Small intestine (tissue), 7 donors: ENCODE measurements around the gene CC2D2B. TPM values are rescaled to one million over a fixed set of nuclear protein-coding genes. Genes with fewer than 3 reads are reported as not detected.
"Not testable (repeated sequence)": the region's sequence is repeated elsewhere in the genome, so short reads cannot be mapped to it uniquely, and the experiment has no call there.

Experiments used
- DNase-seq, 2 donors: peaks; one replicate each; pipeline versions ENCODE4 v3.0.0 to v3.0.0-alpha.2; 2013
- FAIRE-seq: peaks from 2 replicates; lab custom pipeline; 2012; peaks lifted over from hg19 to GRCh38; lab: Jason Lieb, UNC
- H3K27ac ChIP-seq, 3 donors: one replicate each; pipeline ENCODE4 v1.5.1; 2013; ENCODE audit warnings: low read length in 2 of 3, mild to moderate bottlenecking in 2 of 3, control low read depth in 1 of 3, inconsistent platforms in 1 of 3, low read depth in 1 of 3, moderate library complexity in 1 of 3
- H3K27me3 ChIP-seq, 3 donors: one replicate each; pipeline ENCODE4 v1.6.1; 2013; ENCODE audit warnings: low read length in 3 of 3, inconsistent platforms in 1 of 3; ENCODE audit not compliant: control insufficient read depth in 3 of 3, insufficient read depth in 3 of 3
- H3K36me3 ChIP-seq, 3 donors: one replicate each; pipeline ENCODE4 v1.6.1; 2013; ENCODE audit warnings: low read length in 3 of 3, inconsistent platforms in 1 of 3, low read depth in 1 of 3, mild to moderate bottlenecking in 1 of 3, moderate library complexity in 1 of 3; ENCODE audit not compliant: control insufficient read depth in 3 of 3, insufficient read depth in 2 of 3
- H3K4me1 ChIP-seq, 3 donors: one replicate each; pipeline ENCODE4 v1.6.1; 2013; ENCODE audit warnings: low read length in 2 of 3, inconsistent platforms in 1 of 3, low read depth in 1 of 3, mild to moderate bottlenecking in 1 of 3, moderate library complexity in 1 of 3; ENCODE audit not compliant: control insufficient read depth in 3 of 3, insufficient read depth in 2 of 3
- H3K4me3 ChIP-seq, 3 donors: one replicate each; pipeline ENCODE4 v1.5.1; 2013; ENCODE audit warnings: low read length in 3 of 3, control low read depth in 1 of 3, inconsistent platforms in 1 of 3, low read depth in 1 of 3, mild to moderate bottlenecking in 1 of 3, moderate library complexity in 1 of 3
- H3K9me3 ChIP-seq, 2 donors: one replicate each; pipeline ENCODE4 v1.6.1; 2013; ENCODE audit warnings: low read depth in 1 of 2, low read length in 1 of 2; ENCODE audit not compliant: control insufficient read depth in 2 of 2, insufficient read depth in 1 of 2
- WGBS, 3 donors: extraction: QIAGEN DNeasy Blood & Tissue Kit; methylation state at CpG; one replicate each; pipeline ENCODE4 v1.1.7; 2013; 5-methylcytosine and 5-hydroxymethylcytosine counted together
- polyA plus RNA-seq, 4 donors: library from polyadenylated mRNA; stranded (reverse) in 3 of 4; unstranded in 1 of 4; fragments of 200-250 nt in 3 of 4; fragments of 120-200 nt in 1 of 4; gene quantifications; one replicate each; pipeline versions ENCODE4 v1.2.1 to v1.2.3, GENCODE V29; 2013
- donor health status: healthy with polysubstance abuse.
- donor health status: control.
- donor health status: control.
- donor health status: Bipolar disorder and iron deficiency.
- donor health status: healthy.

The CC2D2B gene
- polyA plus RNA-seq, 4 donors: 0.42 to 0.59 TPM; not detected in 2

DNA sequence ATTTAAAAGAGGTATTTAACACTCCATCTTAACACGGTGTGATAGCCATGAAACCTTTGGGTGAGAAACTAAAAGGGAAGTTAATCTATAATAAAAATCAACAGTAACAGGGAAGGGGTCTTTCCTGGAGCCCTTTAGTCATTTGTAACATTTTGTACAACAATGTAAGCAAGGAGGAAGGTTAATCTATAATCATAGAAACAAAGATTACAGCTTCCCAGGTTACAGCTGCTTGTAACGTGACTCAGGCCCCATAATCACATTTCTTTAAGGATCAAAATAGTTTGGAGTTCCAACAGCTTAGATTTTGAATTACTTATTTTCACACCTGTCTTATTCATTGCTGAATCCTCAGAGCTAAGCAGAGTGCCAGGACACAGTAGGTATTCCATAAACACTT is 17.9 kb upstream of the CC2D2B start:
- Histone ChIP-seq H3K4me3 (no peak overlapping the region), H3K36me3 (no peaks in the 10 kb centered on the region), H3K4me1 (peaks cover 0 to 10% (median 0%) of the 10 kb centered on the region in 3 donors), H3K9me3 (no peaks in the 10 kb centered on the region), H3K27ac (no peak overlapping the region), H3K27me3 (no peaks in the 10 kb centered on the region)
- DNase-seq: peak in 1 of 2 donors; percentile 26
- WGBS, 3 donors: 64 to 73% (median 68%) methylated on average over 2 of the region's 2 CpGs
- no peak for FAIRE-seq

DNA sequence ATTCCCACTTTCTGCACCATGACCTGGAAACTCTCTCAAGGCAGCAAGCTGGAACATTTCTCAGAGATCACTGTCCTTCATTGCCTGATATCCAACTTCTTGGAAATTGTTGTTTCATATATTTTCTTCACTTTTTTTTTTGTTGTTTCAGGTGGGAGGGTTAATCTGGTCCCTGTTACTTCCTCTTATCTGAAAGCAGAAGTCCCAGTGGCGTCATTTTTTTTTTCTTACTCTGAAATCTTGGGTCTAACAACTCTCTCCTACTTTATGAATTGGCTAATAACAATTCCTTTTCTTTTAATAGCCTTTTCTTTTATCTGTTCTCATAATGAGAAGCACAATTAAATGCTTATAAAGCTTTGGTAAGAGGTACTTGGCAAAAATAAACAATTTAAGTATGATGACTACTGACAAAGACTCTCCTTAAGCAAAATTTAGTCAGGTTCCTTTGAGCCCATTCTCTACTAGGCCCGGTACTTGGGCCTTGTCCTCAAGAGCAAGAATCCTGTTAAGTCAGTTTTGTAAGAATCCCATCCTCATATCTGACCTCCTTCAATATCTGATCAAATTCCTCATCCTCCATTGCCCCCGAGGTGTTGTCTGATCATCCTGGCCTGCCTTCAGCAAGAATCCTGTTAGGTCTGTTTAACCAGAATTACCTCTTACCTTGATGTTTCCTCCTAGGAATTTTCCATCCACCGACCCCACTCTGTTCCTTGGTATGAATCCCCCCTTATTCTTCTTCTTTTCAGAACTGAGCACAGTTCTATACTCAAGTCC is 11.5 kb upstream of the CC2D2B start:
- no peak for FAIRE-seq
- Histone ChIP-seq H3K27me3 (no peaks in the 10 kb centered on the region), H3K36me3 (peaks cover 0 to 2% (median 0%) of the 10 kb centered on the region in 3 donors), H3K27ac (no peak overlapping the region), H3K4me3 (no peak overlapping the region), H3K9me3 (no peaks in the 10 kb centered on the region), H3K4me1 (no peaks in the 10 kb centered on the region)
- no peak for DNase-seq
- 88 to 93% (median 91%) methylated on average over 4 of the region's 4 CpGs for WGBS, 3 donors

DNA sequence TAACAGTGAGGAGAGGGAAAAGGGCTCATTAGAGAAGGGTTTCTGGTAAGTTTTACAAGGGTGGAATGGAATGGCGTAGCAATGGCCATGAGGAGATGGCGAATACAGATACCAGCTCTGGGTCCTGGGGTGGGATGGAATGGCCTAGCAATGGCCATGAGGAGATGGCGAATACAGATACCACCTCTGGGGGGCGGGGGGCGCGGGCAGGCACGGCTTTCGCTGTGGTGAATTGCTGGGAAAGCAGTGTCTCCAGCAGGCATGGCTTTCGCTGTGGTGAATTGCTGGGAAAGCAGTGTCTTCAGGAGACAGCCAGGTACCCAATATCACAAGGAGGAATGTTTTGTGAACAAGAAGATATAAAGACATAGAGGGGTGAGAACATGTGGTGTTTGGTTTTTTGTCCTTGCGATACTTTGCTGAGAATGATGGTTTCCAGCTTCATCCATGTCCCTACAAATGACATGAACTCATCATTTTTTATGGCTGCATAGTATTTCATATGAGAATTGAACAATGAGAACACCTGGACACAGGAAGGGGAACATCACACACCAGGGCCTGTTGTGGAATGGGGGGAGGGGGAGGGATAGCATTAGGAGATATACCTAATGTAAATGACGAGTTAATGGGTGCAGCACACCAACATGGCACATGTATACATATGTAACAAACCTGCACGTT is 1.7 kb upstream of the CC2D2B start:
- FAIRE-seq, H3K27ac ChIP-seq, H3K27me3 ChIP-seq, H3K4me1 ChIP-seq, DNase-seq, H3K36me3 ChIP-seq, H3K9me3 ChIP-seq, H3K4me3 ChIP-seq: not testable (repeated sequence)
- 98% methylated on average over 12 of the region's 12 CpGs for WGBS, 3 donors

DNA sequence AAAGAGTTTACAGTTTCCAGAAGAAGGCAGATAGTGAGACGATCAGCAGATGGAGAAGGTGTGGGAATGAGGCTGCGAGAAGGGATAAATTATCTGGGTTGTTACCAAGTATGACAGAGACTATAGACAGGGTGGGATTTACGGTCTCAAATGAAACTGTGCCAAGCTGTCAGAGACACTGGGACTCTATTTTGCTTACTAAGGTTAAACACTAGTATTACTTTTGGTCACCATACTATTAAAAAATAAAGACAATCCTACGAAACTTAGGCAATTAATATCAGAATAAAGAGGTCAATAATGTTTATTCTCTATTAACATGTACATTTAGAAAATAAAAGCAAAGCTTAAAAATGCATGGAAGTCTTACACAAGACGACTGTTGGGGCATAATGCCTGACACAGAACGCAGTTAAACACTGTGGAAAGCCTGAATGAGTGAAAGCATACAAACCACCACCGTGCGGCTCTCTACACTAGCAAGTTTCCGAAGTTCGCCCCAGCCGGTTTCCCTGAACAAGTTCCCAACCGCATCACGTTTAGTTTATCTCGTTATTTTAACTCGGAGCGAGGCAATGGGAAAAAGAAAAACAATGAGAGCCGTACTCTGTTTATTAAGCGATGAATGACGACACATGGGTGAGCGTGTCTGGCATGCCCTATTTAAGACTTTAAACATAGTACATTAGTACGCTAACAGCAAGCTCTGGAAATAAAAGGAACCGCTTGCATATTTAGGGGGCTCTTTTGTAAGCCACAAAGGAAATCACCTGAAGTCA is 909 bp upstream of the CC2D2B start:
- FAIRE-seq (no peak), DNase-seq (peak in 1 of 2 donors; percentile 54)
- no peaks in the 10 kb centered on the region for H3K27me3 ChIP-seq
- no peaks in the 10 kb centered on the region for H3K36me3 ChIP-seq
- peak overlapping the region in 2 of 3 donors; percentile 80 to 81 for H3K27ac ChIP-seq
- H3K4me3 ChIP-seq: peak overlapping the region; percentile 62 to 75 (median 64)
- H3K4me1 ChIP-seq: no peaks in the 10 kb centered on the region
- H3K9me3 ChIP-seq: no peaks in the 10 kb centered on the region
- WGBS, 3 donors: 8 to 13% (median 11%) methylated on average over 22 of the region's 22 CpGs

DNA sequence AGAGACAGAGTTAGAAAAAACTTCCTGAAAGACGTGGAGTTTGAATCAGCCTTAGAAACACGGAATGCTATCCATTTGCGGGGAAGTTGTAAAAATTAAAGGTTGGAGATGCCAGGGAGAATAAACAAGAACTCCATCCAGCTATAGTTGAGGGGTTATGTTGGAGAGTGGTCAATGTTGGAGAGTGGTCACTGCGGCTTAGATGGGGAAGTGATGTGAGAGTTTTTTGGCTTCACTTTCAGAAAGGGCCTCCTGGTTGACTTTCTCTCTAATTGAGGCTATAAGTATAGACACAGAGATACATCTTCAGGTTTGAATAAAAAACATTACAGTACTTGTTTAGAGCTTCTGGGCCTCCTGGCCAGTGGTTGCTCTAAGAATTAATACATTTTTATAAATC is 675 bp downstream of the CC2D2B start:
- DNase-seq: no peak
- no peaks in the 10 kb centered on the region for H3K36me3 ChIP-seq
- H3K27me3 ChIP-seq: no peaks in the 10 kb centered on the region
- FAIRE-seq: no peak
- no peak overlapping the region for H3K4me3 ChIP-seq
- H3K27ac ChIP-seq: no peak overlapping the region
- H3K4me1 ChIP-seq: no peaks in the 10 kb centered on the region
- no peaks in the 10 kb centered on the region for H3K9me3 ChIP-seq
- WGBS, 3 donors: 54 to 66% (median 55%) methylated on average over 4 of the region's 4 CpGs

DNA sequence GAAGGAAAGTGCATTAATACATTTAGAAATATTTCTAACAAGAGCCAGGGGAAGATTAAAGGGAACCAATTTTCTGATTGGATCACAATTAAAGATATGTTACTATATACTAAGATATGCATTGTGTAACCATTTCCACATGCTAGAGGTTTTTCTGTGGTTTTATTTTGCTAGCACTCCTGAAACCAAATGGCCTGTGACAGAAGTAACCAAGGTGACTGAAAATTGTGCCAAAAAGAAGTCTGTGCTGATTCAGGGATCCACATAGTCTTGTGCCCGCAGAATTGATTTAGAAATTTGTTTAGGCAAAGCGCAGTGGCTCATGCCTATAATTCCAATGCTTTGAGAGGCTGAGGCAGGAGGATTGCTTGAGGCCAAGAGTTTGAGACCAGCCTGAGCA is 1.8 kb downstream of the CC2D2B start:
- no peaks in the 10 kb centered on the region for H3K4me1 ChIP-seq
- H3K4me3 ChIP-seq: no peak overlapping the region
- no peaks in the 10 kb centered on the region for H3K36me3 ChIP-seq
- H3K9me3 ChIP-seq: no peaks in the 10 kb centered on the region
- WGBS, 3 donors: 92 to 99% (median 97%) methylated on average over 2 of the region's 2 CpGs
- FAIRE-seq (no peak), DNase-seq (no peak)
- H3K27ac ChIP-seq: no peak overlapping the region
- no peaks in the 10 kb centered on the region for H3K27me3 ChIP-seq

- not testable (repeated sequence) for H3K9me3 ChIP-seq, H3K27me3 ChIP-seq, DNase-seq, H3K27ac ChIP-seq, H3K4me3 ChIP-seq, H3K4me1 ChIP-seq, H3K36me3 ChIP-seq
- FAIRE-seq: peak; percentile 81
Measured at GRCh38 chr10:95916039-95916438, 8.3 kb downstream of the CC2D2B start.

GRCh38 chr10:95920798-95921426 is 13.1 kb downstream of the CC2D2B start:
- Histone ChIP-seq H3K4me3 (no peak overlapping the region), H3K36me3 (no peaks in the 10 kb centered on the region), H3K27me3 (no peaks in the 10 kb centered on the region), H3K9me3 (no peaks in the 10 kb centered on the region), H3K27ac (no peak overlapping the region), H3K4me1 (no peaks in the 10 kb centered on the region)
- DNase-seq (no peak), FAIRE-seq (no peak)
- WGBS, 3 donors: 82 to 94% (median 94%) methylated on average over 6 of the region's 6 CpGs
